Vagina (tissue), 2 donors: ENCODE data around the gene CFAP161. TPM values are rescaled to one million over a fixed set of nuclear protein-coding genes. Genes with fewer than 3 reads are reported as not detected.
A peak's percentile ranks its signal among the peaks of the same experiment; 100 is the strongest.

ENCODE experiments used
- DNase-seq, 2 donors: peaks; one replicate each; pipeline ENCODE4 v3.0.0-alpha.2; 2017; ENCODE audit errors: extremely low spot score in 2 of 2
- H3K27ac ChIP-seq: fragments of 200-600 bp; sonication (generic); one replicate; pipeline ENCODE4 v1.5.1; 2019
- H3K27me3 ChIP-seq: fragments of 200-600 bp; sonication (generic); one replicate; pipeline ENCODE4 v1.5.1; 2019
- H3K36me3 ChIP-seq, 2 donors: fragments of 200-600 bp; sonication (generic); one replicate each; pipeline ENCODE4 v1.5.1; 2017 to 2019
- H3K4me1 ChIP-seq: fragments of 200-600 bp; sonication (generic); one replicate; pipeline ENCODE4 v1.5.1; 2019
- H3K4me3 ChIP-seq, 2 donors: fragments of 200-600 bp; sonication (generic); 1 replicate in 1 of 2; 2 replicates in 1 of 2; pipeline ENCODE4 v1.5.1; 2016 to 2019
- H3K9me3 ChIP-seq: fragments of 200-600 bp; sonication (generic); one replicate; pipeline ENCODE4 v1.5.1; 2019
- POLR2A ChIP-seq, 2 donors: fragments of 450-650 bp; IDR thresholded peaks; one replicate each; pipeline ENCODE4 v1.6.1; 2017; ENCODE audit warnings: antibody characterized with exemption in 2 of 2, mild to moderate bottlenecking in 2 of 2, moderate library complexity in 2 of 2
- POLR2AphosphoS5 ChIP-seq, 2 donors: sonication (generic); formaldehyde crosslinking; IDR thresholded peaks; one replicate each; pipeline ENCODE4 v1.9.0; 2017; ENCODE audit warnings: antibody characterized with exemption in 2 of 2, mild to moderate bottlenecking in 2 of 2, low read depth in 1 of 2; ENCODE audit not compliant: insufficient read depth in 1 of 2
- intact Hi-C: fragments of 100-400 bp; cut with DNase I; formaldehyde crosslinking; loops from one replicate; pipeline ENCODE4 v1.15.1; 2023
- total RNA-seq: library from RNA; depleted of rRNA; stranded (reverse); fragments of >200 nt; gene quantifications from one replicate; pipeline ENCODE4 v1.2.3, GENCODE V29; 2016
- TF ChIP-seq, protein P1 (sequence below), 3 experiments: fragments of 450-650 bp in 2 of 3; fragments of 200-600 bp in 1 of 3; sonication (generic) in 1 of 3; IDR thresholded peaks; one replicate each; pipeline ENCODE4 v1.5.1; 2017 to 2019; ENCODE audit warnings: antibody characterized with exemption in 3 of 3, mild to moderate bottlenecking in 2 of 3, moderate library complexity in 2 of 3

Gene CFAP161
- total RNA-seq, 1 donor from 2014 or later = 8.6 TPM

DNA sequence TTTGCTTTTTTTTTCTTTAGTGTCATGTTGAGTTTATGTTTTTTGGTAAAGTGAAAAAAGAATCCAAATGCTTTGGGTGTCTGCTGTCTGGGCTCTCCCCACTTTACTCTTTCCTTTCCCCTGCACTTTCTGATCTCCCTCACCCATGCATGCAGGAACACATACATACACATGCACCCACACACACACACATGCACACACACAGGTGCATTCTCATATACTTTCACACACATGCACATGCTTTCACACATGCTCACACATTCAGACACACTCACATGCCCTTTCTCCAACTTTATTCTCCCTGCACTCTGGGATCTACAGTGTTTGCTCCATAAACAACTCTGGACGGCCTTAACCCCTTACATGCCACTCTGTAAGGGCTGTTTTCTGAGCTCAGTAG, 46.4 kb upstream of the CFAP161 start:
- peak overlapping the region; percentile 42 for H3K27ac ChIP-seq
- no peak for TF ChIP-seq POLR2AphosphoS5 (IDR thresholded peaks at IDR 0.05; ENCODE audit: insufficient read depth in 1 of 2, low read depth in 1 of 2)
- TF ChIP-seq, protein P1, sequence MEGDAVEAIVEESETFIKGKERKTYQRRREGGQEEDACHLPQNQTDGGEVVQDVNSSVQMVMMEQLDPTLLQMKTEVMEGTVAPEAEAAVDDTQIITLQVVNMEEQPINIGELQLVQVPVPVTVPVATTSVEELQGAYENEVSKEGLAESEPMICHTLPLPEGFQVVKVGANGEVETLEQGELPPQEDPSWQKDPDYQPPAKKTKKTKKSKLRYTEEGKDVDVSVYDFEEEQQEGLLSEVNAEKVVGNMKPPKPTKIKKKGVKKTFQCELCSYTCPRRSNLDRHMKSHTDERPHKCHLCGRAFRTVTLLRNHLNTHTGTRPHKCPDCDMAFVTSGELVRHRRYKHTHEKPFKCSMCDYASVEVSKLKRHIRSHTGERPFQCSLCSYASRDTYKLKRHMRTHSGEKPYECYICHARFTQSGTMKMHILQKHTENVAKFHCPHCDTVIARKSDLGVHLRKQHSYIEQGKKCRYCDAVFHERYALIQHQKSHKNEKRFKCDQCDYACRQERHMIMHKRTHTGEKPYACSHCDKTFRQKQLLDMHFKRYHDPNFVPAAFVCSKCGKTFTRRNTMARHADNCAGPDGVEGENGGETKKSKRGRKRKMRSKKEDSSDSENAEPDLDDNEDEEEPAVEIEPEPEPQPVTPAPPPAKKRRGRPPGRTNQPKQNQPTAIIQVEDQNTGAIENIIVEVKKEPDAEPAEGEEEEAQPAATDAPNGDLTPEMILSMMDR (IDR thresholded peaks at IDR 0.05) = no peak
- no peak for TF ChIP-seq POLR2A (IDR thresholded peaks at IDR 0.05)
- no peaks in the 10 kb centered on the region for H3K27me3 ChIP-seq
- no peak for DNase-seq
- no peaks in the 10 kb centered on the region for H3K9me3 ChIP-seq
- H3K4me1 ChIP-seq = peaks cover 9% of the 10 kb centered on the region
- H3K36me3 ChIP-seq = no peaks in the 10 kb centered on the region
- H3K4me3 ChIP-seq = no peak overlapping the region
- intact Hi-C loops = no loop called here

DNA sequence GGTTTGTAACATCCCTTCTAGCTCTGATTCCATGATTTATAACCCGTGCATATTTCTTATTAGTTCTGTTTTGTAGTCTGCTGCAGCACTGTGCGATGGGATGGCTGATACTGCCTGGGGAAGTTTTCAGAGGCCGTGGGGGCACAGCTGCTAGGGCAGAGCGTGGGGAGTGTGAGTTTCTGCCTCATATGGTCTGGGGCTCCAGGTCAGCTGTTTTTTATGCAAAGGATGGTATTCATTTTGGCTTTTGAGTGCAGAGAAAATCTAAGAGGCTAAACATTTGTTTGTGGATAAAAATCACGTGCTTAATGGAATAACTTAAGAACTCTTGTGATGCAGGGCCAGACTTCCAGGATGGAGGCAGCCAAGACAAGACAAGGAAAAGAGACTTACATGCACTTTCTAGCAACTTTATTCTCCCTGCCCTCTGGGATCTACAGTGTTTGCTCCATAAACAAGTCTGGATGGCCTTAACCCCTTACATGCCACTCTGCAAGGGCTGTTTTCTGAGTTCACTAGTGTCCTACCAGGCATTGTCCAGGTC, 45.5 kb upstream of the CFAP161 start:
- TF ChIP-seq POLR2AphosphoS5 (IDR thresholded peaks at IDR 0.05; ENCODE audit: insufficient read depth in 1 of 2, low read depth in 1 of 2) = no peak
- TF ChIP-seq, protein P1 (IDR thresholded peaks at IDR 0.05) = no peak
- TF ChIP-seq POLR2A (IDR thresholded peaks at IDR 0.05) = no peak
- intact Hi-C loops = no loop called here
- peak overlapping the region; percentile 42 for H3K27ac ChIP-seq
- H3K4me1 ChIP-seq = peaks cover 10% of the 10 kb centered on the region
- H3K4me3 ChIP-seq = no peak overlapping the region
- H3K27me3 ChIP-seq = no peaks in the 10 kb centered on the region
- no peaks in the 10 kb centered on the region for H3K36me3 ChIP-seq
- H3K9me3 ChIP-seq = no peaks in the 10 kb centered on the region
- no peak for DNase-seq

DNA sequence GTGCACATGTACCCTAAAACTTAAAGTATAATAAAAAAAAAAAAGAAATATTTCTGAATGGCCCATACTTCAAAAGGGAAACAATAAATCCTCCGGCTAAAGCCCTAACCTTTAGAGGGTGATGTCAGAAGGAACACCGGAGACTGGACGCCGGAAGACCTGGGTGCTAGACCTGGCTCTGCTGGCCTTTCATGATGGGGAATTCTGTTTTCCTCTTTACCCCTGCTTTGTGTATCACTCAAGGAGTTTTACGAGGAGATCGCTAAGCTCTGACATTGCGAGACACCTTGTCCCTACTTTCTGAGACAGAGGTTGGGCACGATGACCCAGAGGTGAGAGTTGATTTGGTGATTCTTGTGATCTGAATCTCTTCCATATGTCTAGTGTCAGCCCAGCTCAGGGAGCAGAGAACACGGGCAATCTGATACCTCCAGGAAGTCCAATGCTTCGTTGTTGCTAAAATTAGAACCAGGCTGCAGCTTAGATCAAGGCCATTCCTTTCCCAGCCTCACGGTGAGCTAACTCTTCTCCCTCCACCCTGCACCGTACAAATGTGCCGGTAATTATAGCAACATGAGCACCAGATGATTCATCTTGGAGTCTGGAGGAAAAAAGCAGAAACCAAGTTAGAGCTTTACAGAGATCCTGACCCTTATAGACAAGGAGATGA, 42.0 kb upstream of the CFAP161 start:
- intact Hi-C loops = no loop called here
- TF ChIP-seq POLR2A (IDR thresholded peaks at IDR 0.05) (no peak), POLR2AphosphoS5 (IDR thresholded peaks at IDR 0.05; ENCODE audit: insufficient read depth in 1 of 2, low read depth in 1 of 2) (no peak)
- TF ChIP-seq, protein P1 (IDR thresholded peaks at IDR 0.05) = no peak
- H3K9me3 ChIP-seq = no peaks in the 10 kb centered on the region
- H3K4me3 ChIP-seq = no peak overlapping the region
- no peak for DNase-seq
- H3K36me3 ChIP-seq = no peaks in the 10 kb centered on the region
- H3K27ac ChIP-seq = no peak overlapping the region
- H3K27me3 ChIP-seq = no peaks in the 10 kb centered on the region
- H3K4me1 ChIP-seq = peaks cover 10% of the 10 kb centered on the region

DNA sequence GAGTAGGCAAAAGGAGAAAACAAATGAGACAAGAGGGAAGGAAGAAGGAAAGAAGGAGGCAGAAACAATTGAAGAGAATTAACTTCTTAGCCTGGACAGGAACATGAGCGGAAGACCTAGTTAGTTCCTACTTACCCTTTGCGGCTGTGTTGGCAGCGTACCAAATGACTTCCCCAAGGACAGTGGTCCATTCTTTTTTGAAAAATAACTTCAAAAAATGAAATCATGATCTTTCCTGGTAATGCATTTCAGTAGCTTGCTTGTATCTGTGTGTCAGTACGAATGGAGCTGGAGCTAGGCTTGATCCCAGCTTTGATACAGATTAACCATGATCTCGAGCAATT, 41.5 kb upstream of the CFAP161 start:
- no peak for DNase-seq
- Histone ChIP-seq H3K9me3 (no peaks in the 10 kb centered on the region), H3K36me3 (no peaks in the 10 kb centered on the region), H3K27ac (no peak overlapping the region), H3K27me3 (no peaks in the 10 kb centered on the region), H3K4me3 (no peak overlapping the region), H3K4me1 (peaks cover 10% of the 10 kb centered on the region)
- intact Hi-C loops = no loop called here
- TF ChIP-seq POLR2A (IDR thresholded peaks at IDR 0.05) (no peak), POLR2AphosphoS5 (IDR thresholded peaks at IDR 0.05; ENCODE audit: insufficient read depth in 1 of 2, low read depth in 1 of 2) (no peak)
- TF ChIP-seq, protein P1 (IDR thresholded peaks at IDR 0.05) = no peak

DNA sequence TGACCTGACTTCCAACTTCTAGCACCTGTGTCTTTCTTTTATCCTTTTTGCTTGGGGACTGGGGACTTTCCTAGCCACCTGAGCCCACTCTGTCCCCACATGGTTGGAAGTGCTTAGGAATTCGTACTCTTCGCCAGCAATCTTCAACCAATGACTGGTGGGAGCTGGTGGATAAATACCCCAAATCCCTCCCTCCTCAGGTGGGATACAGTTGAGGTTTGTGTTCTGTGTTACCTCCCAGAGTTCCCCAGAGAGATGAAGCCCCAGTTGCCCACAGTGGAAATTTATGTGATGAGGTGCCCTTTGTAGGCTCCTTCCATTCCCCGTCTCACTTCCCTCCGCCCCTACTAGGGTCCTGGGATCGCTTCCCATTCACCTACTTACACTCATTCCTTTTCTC, 40.1 kb upstream of the CFAP161 start:
- Histone ChIP-seq H3K36me3 (no peaks in the 10 kb centered on the region), H3K27me3 (no peaks in the 10 kb centered on the region), H3K4me1 (peaks cover 10% of the 10 kb centered on the region), H3K9me3 (no peaks in the 10 kb centered on the region), H3K27ac (no peak overlapping the region), H3K4me3 (no peak overlapping the region)
- no peak for DNase-seq
- intact Hi-C loops = no loop called here
- no peak for TF ChIP-seq POLR2AphosphoS5 (IDR thresholded peaks at IDR 0.05; ENCODE audit: insufficient read depth in 1 of 2, low read depth in 1 of 2)
- no peak for TF ChIP-seq POLR2A (IDR thresholded peaks at IDR 0.05)
- TF ChIP-seq, protein P1 (IDR thresholded peaks at IDR 0.05) = no peak
